A673 (cell line): ENCODE measurements around the gene WDFY4.

Experiments used
- CTCF ChIP-seq: fragments of 300-800, 200-600 bp; sonication (generic); conservative IDR thresholded peaks from 2 replicates; pipeline ENCODE4 v1.5.1; 2017; ENCODE audit warnings: low read depth, mild to moderate bottlenecking, antibody characterized with exemption, low read length, moderate library complexity, mixed read lengths
- EZH2 ChIP-seq: fragments of 200-600 bp; sonication (generic); IDR thresholded peaks from 2 replicates; pipeline ENCODE4 v1.6.1; 2017; ENCODE audit warnings: borderline replicate concordance, low read depth, mild to moderate bottlenecking, mixed read lengths, antibody characterized with exemption, low read length; ENCODE audit not compliant: poor library complexity, severe bottlenecking

DNA sequence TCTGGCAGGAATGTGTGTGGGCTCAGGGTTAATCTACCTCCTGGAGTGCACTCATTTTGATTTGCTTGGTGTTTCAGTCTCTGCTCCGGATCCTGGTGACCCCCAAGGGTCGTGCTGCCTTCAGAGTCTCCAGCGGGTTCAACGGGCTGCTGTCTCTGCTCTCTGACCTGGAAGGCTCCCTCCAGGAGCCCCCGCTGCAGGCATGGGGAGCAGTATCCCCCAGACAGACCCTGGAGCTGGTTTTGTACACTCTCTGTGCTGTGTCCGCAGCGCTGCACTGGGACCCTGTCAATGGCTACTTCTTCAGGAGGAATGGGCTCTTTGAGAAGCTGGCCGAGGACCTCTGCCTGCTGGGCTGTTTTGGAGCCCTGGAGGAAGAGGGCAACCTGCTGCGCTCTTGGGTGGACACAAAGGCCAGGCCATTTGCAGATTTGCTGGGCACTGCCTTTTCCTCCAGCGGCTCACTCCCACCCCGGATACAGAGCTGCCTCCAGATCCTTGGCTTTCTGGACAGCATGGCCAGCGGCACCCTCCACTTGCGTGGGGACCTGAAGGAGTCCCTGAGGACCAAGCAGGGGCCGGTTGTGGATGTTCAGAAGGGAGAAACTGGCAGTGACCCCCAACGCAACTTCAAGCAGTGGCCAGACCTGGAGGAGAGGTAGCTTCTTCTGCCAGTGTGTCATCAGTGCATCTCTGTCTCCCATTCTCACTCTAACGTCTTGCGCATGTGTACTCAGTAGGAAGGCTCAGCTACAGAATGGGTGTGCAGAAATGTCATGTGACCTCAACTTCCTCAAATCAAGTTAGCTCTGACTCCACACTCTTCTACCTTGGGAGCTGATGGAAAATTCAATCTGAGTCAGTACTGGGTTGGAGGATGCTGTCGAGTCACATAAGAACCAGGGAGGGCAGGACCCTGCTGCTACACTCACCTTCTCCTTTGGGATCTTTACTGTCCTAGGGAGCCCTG, 58.5 kb downstream of the WDFY4 start:
- TF ChIP-seq EZH2 (no peak), CTCF (no peak)
